SK-N-SH (cell line): Measurements from ENCODE around the gene ENTPD8. TPM values are rescaled to one million over a fixed set of nuclear protein-coding genes. Genes with fewer than 3 reads are reported as not detected.

Source experiments
- CTCF ChIA-PET: fragments of 300-600, 350-600 bp; formaldehyde crosslinking; extraction: SDS; loops from one replicate; lab custom pipeline; 2021; lab: Yijun Ruan, JAX
- POLR2A ChIA-PET: fragments of 350-600 bp; sonication (Branson Sonifier 250); formaldehyde crosslinking; extraction: SDS; loops from one replicate; lab custom pipeline; 2020; ENCODE audit warnings: antibody characterized with exemption, inconsistent platforms; lab: Yijun Ruan, JAX
- DNase-seq: peaks from one replicate; pipeline ENCODE4 v3.0.0; 2012
- H2AFZ ChIP-seq: fragments of 200-600 bp; sonication (generic); 2 replicates; pipeline ENCODE4 v1.8.1; 2016; ENCODE audit warnings: antibody characterized with exemption, mild to moderate bottlenecking, low read depth
- H3F3A ChIP-seq: fragments of 200-600 bp; sonication (generic); replicated peaks from 2 replicates; pipeline ENCODE3; 2016; ENCODE audit warnings: antibody characterized with exemption, mild to moderate bottlenecking; ENCODE audit not compliant: insufficient read depth
- H3K27ac ChIP-seq, 2 experiments: fragments of 200-500 bp in 1 of 2; fragments of 200-600 bp in 1 of 2; sonication (Bioruptor generic) in 1 of 2; sonication (generic), shearing (Covaris generic) in 1 of 2; 2 replicates each; pipeline versions ENCODE4 v1.5.1 to v1.6.1; 2014 to 2016; ENCODE audit warnings: low read depth in 2 of 2, inconsistent platforms in 1 of 2, low read length in 1 of 2, mild to moderate bottlenecking in 1 of 2, mixed read lengths in 1 of 2
- H3K27me3 ChIP-seq: fragments of 200-600 bp; sonication (generic), shearing (Covaris generic); 2 replicates; pipeline ENCODE4 v1.6.1; 2016; ENCODE audit warnings: mixed run types; ENCODE audit not compliant: insufficient read depth
- H3K36me3 ChIP-seq, 2 experiments: fragments of 200-500 bp in 1 of 2; fragments of 200-600 bp in 1 of 2; sonication (Bioruptor generic) in 1 of 2; sonication (generic) in 1 of 2; replicated peaks in 1 of 2; 2 replicates each; pipeline versions ENCODE3 to v1.5.1; 2014 to 2016; ENCODE audit warnings: low read length in 1 of 2, mild to moderate bottlenecking in 1 of 2; ENCODE audit not compliant: insufficient read depth in 2 of 2, control insufficient read depth in 1 of 2
- H3K4me1 ChIP-seq, 2 experiments: fragments of 200-500 bp in 1 of 2; fragments of 200-600 bp in 1 of 2; sonication (Bioruptor generic) in 1 of 2; sonication (generic), shearing (Covaris generic) in 1 of 2; 2 replicates each; pipeline versions ENCODE4 v1.5.1 to v1.6.1; 2014 to 2016; ENCODE audit warnings: low read depth in 1 of 2, low read length in 1 of 2, mixed run types in 1 of 2; ENCODE audit not compliant: insufficient read depth in 2 of 2, control insufficient read depth in 1 of 2
- H3K4me2 ChIP-seq: fragments of 200-600 bp; sonication (generic), shearing (Covaris generic); 2 replicates; pipeline ENCODE4 v1.6.1; 2017; ENCODE audit warnings: mixed run types
- H3K4me3 ChIP-seq, 2 experiments: fragments of 200-500 bp in 1 of 2; fragments of 200-600 bp in 1 of 2; sonication (Bioruptor generic) in 1 of 2; sonication (generic), shearing (Covaris generic) in 1 of 2; 2 replicates each; pipeline versions ENCODE4 v1.5.1 to v1.8.1; 2014 to 2016; ENCODE audit warnings: low read depth in 2 of 2, inconsistent platforms in 1 of 2, low read length in 1 of 2, mild to moderate bottlenecking in 1 of 2, mixed read lengths in 1 of 2, moderate library complexity in 1 of 2
- H3K79me2 ChIP-seq: fragments of 200-600 bp; sonication (generic); 2 replicates; pipeline ENCODE4 v1.8.1; 2017; ENCODE audit warnings: mild to moderate bottlenecking; ENCODE audit not compliant: insufficient read depth
- H3K9ac ChIP-seq: fragments of 200-600 bp; sonication (generic); 2 replicates; pipeline ENCODE4 v1.6.1; 2017; ENCODE audit warnings: mixed run types
- H3K9me2 ChIP-seq: fragments of 200-600 bp; sonication (generic); 2 replicates; pipeline ENCODE4 v1.6.1; 2017; ENCODE audit warnings: mixed run types
- H3K9me3 ChIP-seq: fragments of 200-600 bp; sonication (generic); 2 replicates; pipeline ENCODE4 v1.6.1; 2017; ENCODE audit warnings: mixed run types, mild to moderate bottlenecking, moderate library complexity
- H4K20me1 ChIP-seq: fragments of 200-600 bp; sonication (generic); 2 replicates; pipeline ENCODE4 v1.6.1; 2017; ENCODE audit warnings: mild to moderate bottlenecking, mixed run types; ENCODE audit not compliant: insufficient read depth
- CHD2 ChIP-seq: fragments of 150-350 bp; IDR thresholded peaks from 2 replicates; pipeline ENCODE4 v1.6.1; 2018; ENCODE audit warnings: low read length; ENCODE audit not compliant: partially characterized antibody
- CTCF ChIP-seq: fragments of 200-600 bp; sonication (generic); IDR thresholded peaks from 2 replicates; pipeline ENCODE4 v1.6.1; 2017; ENCODE audit warnings: antibody characterized with exemption, mild to moderate bottlenecking, moderate library complexity
- EP300 ChIP-seq, 2 experiments: IDR thresholded peaks; 2 replicates each; pipeline versions ENCODE4 v1.4.0 to v1.6.1; 2012; ENCODE audit warnings: borderline replicate concordance in 1 of 2, low read depth in 1 of 2, low read length in 1 of 2
- EZH2phosphoT487 ChIP-seq: fragments of 200-600 bp; sonication (generic); IDR thresholded peaks from 2 replicates; pipeline ENCODE4 v1.6.1; 2017; ENCODE audit warnings: low read depth, mixed run types, mild to moderate bottlenecking, antibody characterized with exemption, moderate library complexity, borderline replicate concordance
- GABPA ChIP-seq: IDR thresholded peaks from 2 replicates; pipeline ENCODE4 v1.4.0; 2012; ENCODE audit warnings: low read depth, mild to moderate bottlenecking
- GATA2 ChIP-seq: sonication (generic); formaldehyde crosslinking; IDR thresholded peaks from 2 replicates; pipeline ENCODE4 v1.5.0; 2020; ENCODE audit warnings: mild to moderate bottlenecking, missing genetic modification reagents
- IRF3 ChIP-seq: fragments of 150-350 bp; IDR thresholded peaks from 2 replicates; pipeline ENCODE4 v1.6.1; 2016; ENCODE audit warnings: mild to moderate bottlenecking, low read depth, low read length
- MEF2A ChIP-seq: IDR thresholded peaks from 2 replicates; pipeline ENCODE4 v1.4.0; 2012; ENCODE audit warnings: low read depth, borderline replicate concordance
- MXI1 ChIP-seq: IDR thresholded peaks from 2 replicates; pipeline ENCODE4 v1.6.1; 2012; ENCODE audit warnings: mild to moderate bottlenecking, low read depth, low read length, improper control_type of control experiment
- NFIC ChIP-seq: IDR thresholded peaks from 2 replicates; pipeline ENCODE4 v1.4.0; 2012; ENCODE audit warnings: borderline replicate concordance
- NRF1 ChIP-seq: IDR thresholded peaks from 2 replicates; pipeline ENCODE4 v1.6.1; 2012; ENCODE audit warnings: low read depth, mild to moderate bottlenecking, low read length
- POLR2AphosphoS5 ChIP-seq: IDR thresholded peaks from 2 replicates; pipeline ENCODE4 v1.6.1; 2012; ENCODE audit warnings: low read depth, low read length
- RAD21 ChIP-seq: IDR thresholded peaks from 2 replicates; pipeline ENCODE4 v1.6.1; 2012; ENCODE audit warnings: mild to moderate bottlenecking, low read length
- REST ChIP-seq: IDR thresholded peaks from 2 replicates; pipeline ENCODE4 v1.6.1; 2012; ENCODE audit warnings: mild to moderate bottlenecking, low read depth, low read length, moderate library complexity
- RFX5 ChIP-seq: IDR thresholded peaks from 2 replicates; pipeline ENCODE4 v1.6.1; 2012; ENCODE audit warnings: mild to moderate bottlenecking, improper control_type of control experiment, low read length
- RXRA ChIP-seq: IDR thresholded peaks from 2 replicates; pipeline ENCODE4 v1.4.0; 2012; ENCODE audit warnings: low read depth, mild to moderate bottlenecking, borderline replicate concordance
- SMC3 ChIP-seq: IDR thresholded peaks from 2 replicates; pipeline ENCODE4 v1.6.1; 2012; ENCODE audit warnings: low read depth, low read length, improper control_type of control experiment
- TAF1 ChIP-seq: IDR thresholded peaks from 2 replicates; pipeline ENCODE4 v1.6.1; 2012; ENCODE audit warnings: low read depth, mild to moderate bottlenecking, low read length, moderate library complexity, borderline replicate concordance
- TCF12 ChIP-seq: IDR thresholded peaks from 2 replicates; pipeline ENCODE4 v1.4.0; 2012
- TEAD4 ChIP-seq: IDR thresholded peaks from 2 replicates; pipeline ENCODE4 v1.4.0; 2012; ENCODE audit warnings: mild to moderate bottlenecking, borderline replicate concordance; ENCODE audit not compliant: insufficient read depth
- USF2 ChIP-seq: fragments of 150-350 bp; IDR thresholded peaks from 2 replicates; pipeline ENCODE4 v1.6.1; 2017; ENCODE audit warnings: antibody characterized with exemption, low read length, low read depth, borderline replicate concordance
- YY1 ChIP-seq: IDR thresholded peaks from 2 replicates; pipeline ENCODE4 v1.4.0; 2012; ENCODE audit warnings: low read depth, mild to moderate bottlenecking
- ZBTB33 ChIP-seq: IDR thresholded peaks from 2 replicates; pipeline ENCODE4 v1.4.0; 2012; ENCODE audit warnings: low read depth, borderline replicate concordance
- WGBS: methylation state at CpG from one replicate; pipeline ENCODE4 v1.1.6; 2017; ENCODE audit warnings: low lambda C conversion rate; 5-methylcytosine and 5-hydroxymethylcytosine counted together
- polyA plus RNA-seq, 3 experiments: library from polyadenylated mRNA; depleted of rRNA; stranded (reverse); fragments of >200 nt; gene quantifications; 2 replicates each; pipeline ENCODE4 v1.2.3, GENCODE V29; 2012

The ENTPD8 gene
- polyA plus RNA-seq, 1 of the 3 experiments (the other 2 are of a cell fraction), result 0.30 TPM

- WGBS, result 40% methylated on average over 2 of the region's 63 CpGs
- POLR2A ChIA-PET, result no interaction called here
- CTCF ChIA-PET, result interaction anchor here (0.9 to 1.9 kb wide), 7 partner anchors 16 to 130 kb away, joined by 3 to 8 read pairs (median 3); partner anchors contain the start of genes EXD3, NRARP and TOR4A
- Histone ChIP-seq H3F3A (peaks cover 7% of the 10 kb centered on the region), H3K4me3 (peak overlapping the region; percentile 32 to 55; a peak in 3 of 4 replicates), H3K36me3 (no peaks in the 10 kb centered on the region), H3K9me3 (no peaks in the 10 kb centered on the region), H2AFZ (no peak overlapping the region), H3K4me2 (peak overlapping the region; percentile 66; the same call in 1 of the 2 replicates), H3K79me2 (peaks cover 4% of the 10 kb centered on the region; the same call in 1 of the 2 replicates), H3K9me2 (no peaks in the 10 kb centered on the region), H3K27ac (no peak overlapping the region), H3K27me3 (no peaks in the 10 kb centered on the region), H4K20me1 (0 out of 2 replicates have a peak, but pooled peaks cover 4% of the 10 kb centered on the region), H3K4me1 (peaks cover 7 to 19% of the 10 kb centered on the region in 2 experiments; a peak in 3 of 4 replicates), H3K9ac (no peak overlapping the region)
- peak; percentile 98 for DNase-seq
- TF ChIP-seq EP300 (IDR thresholded peaks at IDR 0.05; ENCODE audit: borderline replicate concordance in 1 of 2, low read depth in 1 of 2, low read length in 1 of 2) (no peak), CHD2 (no peak), TEAD4 (no peak), RXRA (no peak), POLR2AphosphoS5 (no peak), CTCF (peak; percentile 59), NFIC (no peak), TCF12 (no peak), YY1 (no peak), MXI1 (0 out of 2 replicates have a peak, but pooled peaks have one; percentile 35), RFX5 (no peak), NRF1 (no peak), REST (no peak), IRF3 (no peak), GABPA (no peak), ZBTB33 (no peak), USF2 (no peak), EZH2phosphoT487 (no peak), RAD21 (peak; percentile 75), GATA2 (CRISPR knock-in tag) (no peak), TAF1 (no peak), MEF2A (no peak), SMC3 (peak; percentile 67)
Observed at GRCh38 chr9:137406876-137407589, 34.1 kb downstream of the ENTPD8 start.
